Transverse colon (tissue), 4 donors: ENCODE data around the gene SLC39A3. TPM values are rescaled to one million over a fixed set of nuclear protein-coding genes. Genes with fewer than 3 reads are reported as not detected.

Experiments used
- DNase-seq: peaks from one replicate; pipeline ENCODE4 v3.0.0-alpha.2; 2019
- H3K27ac ChIP-seq, 4 donors: fragments of 200-600 bp; sonication (generic); 2 replicates each; pipeline ENCODE4 v1.5.1; 2016 to 2018; ENCODE audit warnings: inconsistent platforms in 4 of 4
- H3K27me3 ChIP-seq: fragments of 200-600 bp; sonication (generic); 2 replicates; pipeline ENCODE4 v1.5.1; 2017; ENCODE audit warnings: inconsistent platforms
- H3K36me3 ChIP-seq, 4 donors: fragments of 200-600 bp; sonication (generic); 2 replicates each; pipeline ENCODE4 v1.5.1; 2017 to 2019; ENCODE audit warnings: inconsistent platforms in 4 of 4
- H3K4me1 ChIP-seq, 4 donors: fragments of 200-600 bp; sonication (generic); 2 replicates each; pipeline ENCODE4 v1.5.1; 2017 to 2020; ENCODE audit warnings: inconsistent platforms in 4 of 4
- H3K4me3 ChIP-seq, 4 donors: fragments of 200-600 bp; sonication (generic); 1 replicate in 1 of 4; 2 replicates in 3 of 4; pipeline versions ENCODE4 v1.5.1 to v1.6.1; 2017 to 2019; ENCODE audit warnings: inconsistent platforms in 4 of 4
- H3K9me3 ChIP-seq, 2 donors: fragments of 200-600 bp; sonication (generic); 2 replicates each; pipeline ENCODE4 v1.5.1; 2017 to 2019; ENCODE audit warnings: inconsistent platforms in 2 of 2
- EP300 ChIP-seq: sonication (generic); formaldehyde crosslinking; IDR thresholded peaks from one replicate; pipeline ENCODE4 v1.6.1; 2017; ENCODE audit warnings: antibody characterized with exemption, low read depth
- POLR2A ChIP-seq: fragments of 450-650 bp; IDR thresholded peaks from one replicate; pipeline ENCODE4 v1.6.1; 2016; ENCODE audit warnings: antibody characterized with exemption, mild to moderate bottlenecking, moderate library complexity
- POLR2AphosphoS5 ChIP-seq, 3 donors: sonication (generic); formaldehyde crosslinking; IDR thresholded peaks; one replicate each; pipeline ENCODE4 v1.6.1; 2016; ENCODE audit warnings: antibody characterized with exemption in 3 of 3
- WGBS, 2 donors: methylation state at CpG; one replicate each; pipeline ENCODE4 v1.1.5; 2018; ENCODE audit warnings: low coverage in 1 of 2; 5-methylcytosine and 5-hydroxymethylcytosine counted together
- in situ Hi-C, 4 donors: fragments of 200-750 bp; cut with MboI; loops; one replicate each; pipeline versions ENCODE4 v1.15.0 to v1.15.1; 2017; ENCODE audit warnings: low sequenced_read_pairs in 3 of 4, low pct_ligation_motif_present in 1 of 4, low pct_unique_long_range_greater_than_20kb in 1 of 4
- intact Hi-C: fragments of 100-400 bp; cut with DNase I; formaldehyde crosslinking; loops from one replicate; pipeline ENCODE4 v1.15.1; 2023; ENCODE audit warnings: low total_unique reads
- total RNA-seq, 4 donors: library from RNA; depleted of rRNA; stranded (reverse); fragments of >200 nt; gene quantifications; one replicate each; pipeline ENCODE4 v1.1.0, GENCODE V29; 2016
- TF ChIP-seq, protein P1 (sequence below), 5 experiments: fragments of 200-600 bp in 3 of 5; fragments of 450-650 bp in 2 of 5; sonication (generic) in 3 of 5; IDR thresholded peaks; 1 replicate in 2 of 5; 2 replicates in 3 of 5; pipeline ENCODE4 v1.5.1; 2016 to 2017; ENCODE audit warnings: antibody characterized with exemption in 5 of 5, inconsistent platforms in 3 of 5, mild to moderate bottlenecking in 2 of 5, moderate library complexity in 1 of 5

Gene SLC39A3
- total RNA-seq, 4 donors from 2014 or later: 10.1 to 40.4 (median 24.7) TPM

DNA sequence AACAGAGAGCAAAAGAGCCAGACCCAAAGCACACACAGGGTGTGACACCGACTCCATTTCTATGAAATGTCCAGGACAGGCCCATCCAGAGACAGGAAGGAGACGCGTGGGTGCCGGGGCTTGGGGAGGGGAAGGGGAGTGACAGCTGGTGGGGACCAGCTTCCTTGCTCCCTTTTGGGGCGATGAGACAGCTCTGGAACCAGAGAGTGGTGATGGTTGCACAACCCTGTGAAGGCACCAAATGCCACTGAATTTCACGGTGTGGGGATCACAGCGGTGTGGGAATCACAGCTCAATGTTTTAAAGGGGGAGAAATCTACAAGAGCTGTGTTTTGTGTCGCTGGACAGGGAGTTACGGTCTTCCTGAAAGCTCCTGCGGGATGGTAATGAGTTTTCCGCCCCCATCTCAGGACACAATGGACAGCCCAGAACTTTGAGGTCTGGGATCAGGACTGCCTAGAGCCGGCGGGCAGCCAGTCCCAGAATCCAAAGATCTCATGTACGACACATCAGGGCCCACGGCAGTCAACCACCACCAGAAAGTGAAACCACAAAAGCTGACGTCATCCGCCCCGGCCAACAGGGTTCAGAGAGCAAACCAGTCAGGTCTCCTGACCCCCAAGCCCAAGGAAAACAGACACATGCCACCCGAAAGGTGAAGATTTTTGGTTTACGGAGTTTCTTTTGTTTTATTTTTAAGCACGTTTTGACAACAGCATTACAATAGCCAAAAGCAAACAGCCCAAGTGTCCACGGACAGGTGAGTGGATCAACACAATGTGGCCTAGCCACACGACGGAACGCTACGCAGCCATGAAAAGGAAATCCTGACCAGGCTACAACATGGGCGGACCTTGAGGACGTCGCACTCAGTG lies 36.0 kb upstream of the SLC39A3 start:
- DNase-seq: peak; percentile 71
- H3K36me3 ChIP-seq: no peaks in the 10 kb centered on the region

DNA sequence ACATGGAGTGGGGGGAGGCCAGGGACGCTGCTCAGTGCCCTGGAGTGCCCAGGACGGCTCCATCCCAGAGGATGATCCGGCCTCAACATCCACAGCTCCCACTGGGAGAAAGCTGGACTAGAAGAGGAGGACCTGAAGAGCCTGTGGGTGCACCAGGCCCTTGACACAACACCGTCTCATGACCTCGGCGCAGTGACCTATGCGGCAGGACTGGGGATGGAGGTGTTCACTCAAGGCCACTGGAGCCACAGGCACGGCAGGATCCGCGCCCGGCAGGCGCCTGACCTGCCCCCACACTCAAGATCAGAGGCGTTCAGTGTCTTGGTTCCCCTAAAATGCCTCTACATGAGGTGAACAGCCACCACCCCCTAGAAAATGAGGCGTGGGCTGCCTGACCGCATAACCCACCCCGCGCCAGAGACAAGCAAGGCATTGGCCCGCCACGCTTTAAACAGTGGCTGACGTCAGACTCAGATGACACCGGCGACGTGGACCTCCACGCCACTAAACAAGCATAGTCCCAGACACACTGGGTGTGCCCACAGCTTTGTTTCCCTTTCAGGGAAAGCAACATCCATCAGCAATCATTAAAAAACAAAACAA lies 35.2 kb upstream of the SLC39A3 start:
- no peaks in the 10 kb centered on the region for H3K9me3 ChIP-seq
- H3K4me3 ChIP-seq: no peak overlapping the region
- no peaks in the 10 kb centered on the region for H3K27me3 ChIP-seq
- intact Hi-C loops: no loop called here
- H3K36me3 ChIP-seq: no peaks in the 10 kb centered on the region
- DNase-seq: no peak
- in situ Hi-C loops: no loop called here
- peak overlapping the region; percentile 47 to 77 (median 66) for H3K27ac ChIP-seq
- WGBS, 2 donors: 79% methylated on average over 18 of the region's 24 CpGs; no CpG with 5 or more reads in 1 of the 2 donors
- TF ChIP-seq POLR2AphosphoS5 (IDR thresholded peaks at IDR 0.05): no peak
- no peak for TF ChIP-seq POLR2A
- TF ChIP-seq, protein P1, sequence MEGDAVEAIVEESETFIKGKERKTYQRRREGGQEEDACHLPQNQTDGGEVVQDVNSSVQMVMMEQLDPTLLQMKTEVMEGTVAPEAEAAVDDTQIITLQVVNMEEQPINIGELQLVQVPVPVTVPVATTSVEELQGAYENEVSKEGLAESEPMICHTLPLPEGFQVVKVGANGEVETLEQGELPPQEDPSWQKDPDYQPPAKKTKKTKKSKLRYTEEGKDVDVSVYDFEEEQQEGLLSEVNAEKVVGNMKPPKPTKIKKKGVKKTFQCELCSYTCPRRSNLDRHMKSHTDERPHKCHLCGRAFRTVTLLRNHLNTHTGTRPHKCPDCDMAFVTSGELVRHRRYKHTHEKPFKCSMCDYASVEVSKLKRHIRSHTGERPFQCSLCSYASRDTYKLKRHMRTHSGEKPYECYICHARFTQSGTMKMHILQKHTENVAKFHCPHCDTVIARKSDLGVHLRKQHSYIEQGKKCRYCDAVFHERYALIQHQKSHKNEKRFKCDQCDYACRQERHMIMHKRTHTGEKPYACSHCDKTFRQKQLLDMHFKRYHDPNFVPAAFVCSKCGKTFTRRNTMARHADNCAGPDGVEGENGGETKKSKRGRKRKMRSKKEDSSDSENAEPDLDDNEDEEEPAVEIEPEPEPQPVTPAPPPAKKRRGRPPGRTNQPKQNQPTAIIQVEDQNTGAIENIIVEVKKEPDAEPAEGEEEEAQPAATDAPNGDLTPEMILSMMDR (IDR thresholded peaks at IDR 0.05): no peak
- TF ChIP-seq EP300: no peak
- H3K4me1 ChIP-seq: peaks cover 0 to 25% (median 12%) of the 10 kb centered on the region in 4 donors

More for the DNA sequence above, 36.0 kb upstream of the SLC39A3 start:
- TF ChIP-seq, protein P1 (IDR thresholded peaks at IDR 0.05): no peak
- TF ChIP-seq EP300 (no peak), POLR2AphosphoS5 (IDR thresholded peaks at IDR 0.05) (no peak), POLR2A (no peak)
- Histone ChIP-seq H3K27ac (peak overlapping the region; percentile 47 to 77 (median 66)), H3K4me3 (peak overlapping the region in 1 of 4 donors; percentile 13), H3K9me3 (no peaks in the 10 kb centered on the region), H3K27me3 (no peaks in the 10 kb centered on the region), H3K4me1 (peaks cover under 1 to 25% (median 10%) of the 10 kb centered on the region in 4 donors)
- in situ Hi-C loops (no loop called here), intact Hi-C loops (no loop called here)
- WGBS, 2 donors: 69 to 75% methylated on average over 15 to 29 of the region's 29 CpGs

DNA sequence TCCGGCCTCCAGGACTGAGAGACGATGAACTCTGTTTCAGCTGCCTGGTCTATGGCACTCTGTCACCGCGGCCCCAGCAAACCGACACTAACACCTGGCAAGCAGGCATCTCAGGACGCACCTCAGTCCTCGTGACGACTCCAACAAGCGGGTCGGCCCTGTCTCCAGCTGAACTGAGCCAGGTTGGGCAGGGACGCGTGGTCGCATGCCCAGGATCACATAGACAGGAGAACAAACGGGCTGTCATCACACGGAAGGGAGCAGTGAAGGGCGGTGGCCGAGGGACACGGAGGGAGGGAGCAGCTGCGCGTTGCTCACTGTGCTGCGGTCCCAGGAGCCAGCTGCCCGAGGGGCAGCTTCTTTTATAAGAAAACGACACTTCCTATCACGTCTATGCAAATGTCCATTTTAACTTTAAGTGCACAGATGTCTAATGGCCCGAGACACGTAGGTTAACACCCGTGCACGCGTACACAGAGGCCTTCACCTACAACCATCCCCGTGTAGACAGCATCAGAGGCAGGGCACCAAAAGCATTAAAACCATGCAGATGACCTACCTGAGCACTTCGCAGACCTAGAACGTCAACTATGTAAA lies 34.4 kb upstream of the SLC39A3 start:
- peak overlapping the region in 1 of 4 donors; percentile 77 for H3K27ac ChIP-seq
- no peaks in the 10 kb centered on the region for H3K36me3 ChIP-seq
- TF ChIP-seq EP300 (no peak), POLR2A (no peak), POLR2AphosphoS5 (IDR thresholded peaks at IDR 0.05) (no peak)
- TF ChIP-seq, protein P1 (IDR thresholded peaks at IDR 0.05): no peak
- 92% methylated on average over 32 of the region's 32 CpGs; no CpG with 5 or more reads in 1 of the 2 donors for WGBS, 2 donors
- no peak overlapping the region for H3K4me3 ChIP-seq
- no peaks in the 10 kb centered on the region for H3K9me3 ChIP-seq
- H3K4me1 ChIP-seq: peaks cover 0 to 25% (median 12%) of the 10 kb centered on the region in 4 donors
- in situ Hi-C loops: no loop called here
- no peak for DNase-seq
- no peaks in the 10 kb centered on the region for H3K27me3 ChIP-seq
- intact Hi-C loops: no loop called here
